K562 (cell line): ENCODE results near the gene WNT6. TPM values are rescaled to one million over a fixed set of nuclear protein-coding genes. Genes with fewer than 3 reads are reported as not detected.

ENCODE experiments used
- CBX3 ChIP-seq, 2 experiments: IDR thresholded peaks; 1 replicate in 1 of 2; 2 replicates in 1 of 2; pipeline ENCODE4 v1.6.1; 2012; ENCODE audit warnings: inconsistent platforms in 2 of 2, low read length in 2 of 2, borderline replicate concordance in 1 of 2, control low read depth in 1 of 2
- FUS ChIP-seq: fragments of 200-400 bp; formaldehyde crosslinking; optimal IDR thresholded peaks from 2 replicates; pipeline ENCODE3; 2017; ENCODE audit warnings: low read depth, low read length
- NFE2 ChIP-seq: IDR thresholded peaks from 2 replicates; pipeline ENCODE4 v1.6.1; 2014; ENCODE audit warnings: antibody characterized with exemption, low read depth
- NFYB ChIP-seq: IDR thresholded peaks from 2 replicates; pipeline ENCODE4 v1.6.1; 2011; ENCODE audit warnings: mild to moderate bottlenecking, moderate library complexity; ENCODE audit not compliant: insufficient read length; ENCODE audit errors: extremely low read depth
- RAD21 ChIP-seq, 2 experiments: fragments of 250-450 bp in 1 of 2; fragments of 450-650 bp in 1 of 2; sonication (Bioruptor Pico) in 1 of 2; formaldehyde crosslinking in 1 of 2; IDR thresholded peaks in 1 of 2; conservative IDR thresholded peaks in 1 of 2; 2 replicates each; pipeline versions ENCODE4 v1.4.0 to v1.8.0; 2020 to 2022; ENCODE audit warnings: mild to moderate bottlenecking in 2 of 2, moderate library complexity in 1 of 2
- ZNF384 ChIP-seq: IDR thresholded peaks from 2 replicates; pipeline ENCODE4 v1.6.1; 2012; ENCODE audit warnings: low read depth, low read length, improper control_type of control experiment
- ZNF507 ChIP-seq: conservative IDR thresholded peaks from 2 replicates; pipeline ENCODE4 v1.6.1; 2017; ENCODE audit warnings: missing genetic modification characterization, missing compliant biosample characterization
- polyA plus RNA-seq, 8 experiments: library from polyadenylated mRNA; depleted of rRNA in 4 of 8; stranded (reverse) in 5 of 8; unstranded in 3 of 8; fragments of >200 nt; fragmentation: Nextera tagmentation in 2 of 8; fragmentation: Illumina TruSeq in 1 of 8; extraction: Ambion mirVana in 2 of 8; extraction: Trizol in 1 of 8; gene quantifications; 2 replicates each; pipeline versions ENCODE4 v1.2.1 to v1.2.3, GENCODE V29; 2011 to 2014; ENCODE audit warnings: inconsistent platforms in 1 of 8, missing spikeins in 1 of 8
- total RNA-seq, 7 experiments: library from RNA; depleted of rRNA in 6 of 7; stranded (reverse); fragments of >200 nt in 6 of 7; fragmentation: Illumina TruSeq in 2 of 7; extraction: Trizol in 2 of 7; gene quantifications; 2 replicates each; pipeline versions ENCODE4 v1.2.1 to v1.2.3, GENCODE V29; 2011 to 2021; ENCODE audit warnings: low replicate concordance in 1 of 7
- TF ChIP-seq, protein P1 (sequence below): fragments of 450-650 bp; IDR thresholded peaks from 2 replicates; pipeline ENCODE4 v1.6.1; 2018; ENCODE audit not compliant: partially characterized antibody
- TF ChIP-seq, protein P2 (sequence below): fragments of 450-650 bp; IDR thresholded peaks from 2 replicates; pipeline ENCODE4 v1.6.1; 2016
- TF ChIP-seq, protein P3 (sequence below), 2 experiments: fragments of 450-650 bp; formaldehyde crosslinking in 1 of 2; IDR thresholded peaks; 2 replicates each; pipeline versions ENCODE4 v1.4.0 to v1.6.1; 2014 to 2020; ENCODE audit warnings: mild to moderate bottlenecking in 2 of 2, borderline replicate concordance in 1 of 2, low read depth in 1 of 2

WNT6 gene
- total and polyA plus RNA-seq, 9 of the 15 experiments (the other 6 are each of a cell fraction or from before 2014, with no cell fraction given) = not detected

DNA sequence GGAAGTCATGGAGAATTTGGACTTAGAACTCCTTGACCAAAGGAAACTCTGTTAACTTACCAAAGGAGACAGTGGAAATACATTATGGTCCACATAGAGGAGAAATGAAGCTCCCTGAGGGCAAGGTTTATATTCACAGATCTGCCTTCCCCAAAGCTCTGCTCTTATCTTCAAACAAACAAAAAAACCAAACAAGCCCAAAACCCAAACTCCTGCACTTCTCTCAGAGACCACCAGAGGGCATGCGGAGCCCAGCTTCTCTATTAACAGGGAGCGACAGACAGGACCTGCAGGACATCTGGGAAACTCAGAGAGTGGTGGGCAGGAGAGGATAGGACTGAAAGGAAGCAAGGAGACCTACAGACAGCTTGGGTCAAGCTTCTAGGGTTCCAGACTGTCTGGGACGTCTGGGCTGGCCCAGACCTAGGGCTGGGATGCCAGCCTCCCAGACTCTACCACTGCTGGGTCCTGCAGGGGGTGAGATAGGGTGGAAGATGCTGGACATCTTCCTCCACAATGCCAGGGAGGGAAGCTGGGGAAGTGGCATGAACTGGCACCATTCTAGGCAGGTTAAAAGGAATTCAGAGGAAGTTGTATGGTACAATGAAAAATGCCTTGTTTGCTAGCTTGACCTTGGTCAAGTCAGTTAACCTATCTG lies 17.1 kb downstream of the WNT6 start (continued):
- TF ChIP-seq, protein P1, sequence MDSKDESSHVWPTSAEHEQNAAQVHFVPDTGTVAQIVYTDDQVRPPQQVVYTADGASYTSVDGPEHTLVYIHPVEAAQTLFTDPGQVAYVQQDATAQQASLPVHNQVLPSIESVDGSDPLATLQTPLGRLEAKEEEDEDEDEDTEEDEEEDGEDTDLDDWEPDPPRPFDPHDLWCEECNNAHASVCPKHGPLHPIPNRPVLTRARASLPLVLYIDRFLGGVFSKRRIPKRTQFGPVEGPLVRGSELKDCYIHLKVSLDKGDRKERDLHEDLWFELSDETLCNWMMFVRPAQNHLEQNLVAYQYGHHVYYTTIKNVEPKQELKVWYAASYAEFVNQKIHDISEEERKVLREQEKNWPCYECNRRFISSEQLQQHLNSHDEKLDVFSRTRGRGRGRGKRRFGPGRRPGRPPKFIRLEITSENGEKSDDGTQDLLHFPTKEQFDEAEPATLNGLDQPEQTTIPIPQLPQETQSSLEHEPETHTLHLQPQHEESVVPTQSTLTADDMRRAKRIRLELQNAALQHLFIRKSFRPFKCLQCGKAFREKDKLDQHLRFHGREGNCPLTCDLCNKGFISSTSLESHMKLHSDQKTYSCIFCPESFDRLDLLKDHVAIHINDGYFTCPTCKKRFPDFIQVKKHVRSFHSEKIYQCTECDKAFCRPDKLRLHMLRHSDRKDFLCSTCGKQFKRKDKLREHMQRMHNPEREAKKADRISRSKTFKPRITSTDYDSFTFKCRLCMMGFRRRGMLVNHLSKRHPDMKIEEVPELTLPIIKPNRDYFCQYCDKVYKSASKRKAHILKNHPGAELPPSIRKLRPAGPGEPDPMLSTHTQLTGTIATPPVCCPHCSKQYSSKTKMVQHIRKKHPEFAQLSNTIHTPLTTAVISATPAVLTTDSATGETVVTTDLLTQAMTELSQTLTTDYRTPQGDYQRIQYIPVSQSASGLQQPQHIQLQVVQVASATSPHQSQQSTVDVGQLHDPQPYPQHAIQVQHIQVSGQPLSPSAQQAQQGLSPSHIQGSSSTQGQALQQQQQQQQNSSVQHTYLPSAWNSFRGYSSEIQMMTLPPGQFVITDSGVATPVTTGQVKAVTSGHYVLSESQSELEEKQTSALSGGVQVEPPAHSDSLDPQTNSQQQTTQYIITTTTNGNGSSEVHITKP = peak; percentile 57
- TF ChIP-seq ZNF507 (no peak), CBX3 (IDR thresholded peaks at IDR 0.05; ENCODE audit: borderline replicate concordance in 1 of 2, low read length in 2 of 2) (peak in 1 of 2 experiments; percentile 58; a peak in 1 of 3 replicates), FUS (no peak), NFE2 (no peak), ZNF384 (peak; percentile 52; the same call in 1 of the 2 replicates), NFYB (no peak), RAD21 (CRISPR knock-in tag; conservative IDR thresholded peaks at IDR 0.05 in 1 of 2, IDR thresholded peaks at IDR 0.05 in 1 of 2) (peak; percentile 64 to 82)
- TF ChIP-seq, protein P2, sequence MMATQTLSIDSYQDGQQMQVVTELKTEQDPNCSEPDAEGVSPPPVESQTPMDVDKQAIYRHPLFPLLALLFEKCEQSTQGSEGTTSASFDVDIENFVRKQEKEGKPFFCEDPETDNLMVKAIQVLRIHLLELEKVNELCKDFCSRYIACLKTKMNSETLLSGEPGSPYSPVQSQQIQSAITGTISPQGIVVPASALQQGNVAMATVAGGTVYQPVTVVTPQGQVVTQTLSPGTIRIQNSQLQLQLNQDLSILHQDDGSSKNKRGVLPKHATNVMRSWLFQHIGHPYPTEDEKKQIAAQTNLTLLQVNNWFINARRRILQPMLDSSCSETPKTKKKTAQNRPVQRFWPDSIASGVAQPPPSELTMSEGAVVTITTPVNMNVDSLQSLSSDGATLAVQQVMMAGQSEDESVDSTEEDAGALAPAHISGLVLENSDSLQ = no peak
- TF ChIP-seq, protein P3, sequence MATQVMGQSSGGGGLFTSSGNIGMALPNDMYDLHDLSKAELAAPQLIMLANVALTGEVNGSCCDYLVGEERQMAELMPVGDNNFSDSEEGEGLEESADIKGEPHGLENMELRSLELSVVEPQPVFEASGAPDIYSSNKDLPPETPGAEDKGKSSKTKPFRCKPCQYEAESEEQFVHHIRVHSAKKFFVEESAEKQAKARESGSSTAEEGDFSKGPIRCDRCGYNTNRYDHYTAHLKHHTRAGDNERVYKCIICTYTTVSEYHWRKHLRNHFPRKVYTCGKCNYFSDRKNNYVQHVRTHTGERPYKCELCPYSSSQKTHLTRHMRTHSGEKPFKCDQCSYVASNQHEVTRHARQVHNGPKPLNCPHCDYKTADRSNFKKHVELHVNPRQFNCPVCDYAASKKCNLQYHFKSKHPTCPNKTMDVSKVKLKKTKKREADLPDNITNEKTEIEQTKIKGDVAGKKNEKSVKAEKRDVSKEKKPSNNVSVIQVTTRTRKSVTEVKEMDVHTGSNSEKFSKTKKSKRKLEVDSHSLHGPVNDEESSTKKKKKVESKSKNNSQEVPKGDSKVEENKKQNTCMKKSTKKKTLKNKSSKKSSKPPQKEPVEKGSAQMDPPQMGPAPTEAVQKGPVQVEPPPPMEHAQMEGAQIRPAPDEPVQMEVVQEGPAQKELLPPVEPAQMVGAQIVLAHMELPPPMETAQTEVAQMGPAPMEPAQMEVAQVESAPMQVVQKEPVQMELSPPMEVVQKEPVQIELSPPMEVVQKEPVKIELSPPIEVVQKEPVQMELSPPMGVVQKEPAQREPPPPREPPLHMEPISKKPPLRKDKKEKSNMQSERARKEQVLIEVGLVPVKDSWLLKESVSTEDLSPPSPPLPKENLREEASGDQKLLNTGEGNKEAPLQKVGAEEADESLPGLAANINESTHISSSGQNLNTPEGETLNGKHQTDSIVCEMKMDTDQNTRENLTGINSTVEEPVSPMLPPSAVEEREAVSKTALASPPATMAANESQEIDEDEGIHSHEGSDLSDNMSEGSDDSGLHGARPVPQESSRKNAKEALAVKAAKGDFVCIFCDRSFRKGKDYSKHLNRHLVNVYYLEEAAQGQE (IDR thresholded peaks at IDR 0.05; ENCODE audit: borderline replicate concordance) = peak; percentile 76; the same call in 1 of the 2 replicates
- TF ChIP-seq, protein P3 (CRISPR knock-in tag; IDR thresholded peaks at IDR 0.05; ENCODE audit: low read depth) = no peak
- TF ChIP-seq, all 486 proteins: peak for 15
